PC-3 (cell line): Measurements from ENCODE around the gene TSC22D3. TPM values are rescaled to one million over a fixed set of nuclear protein-coding genes. Genes with fewer than 3 reads are reported as not detected.
"Not testable (repeated sequence)": the region's sequence is repeated elsewhere in the genome, so short reads cannot be mapped to it uniquely, and the experiment has no call there.

ENCODE experiments used
- ATAC-seq: fragments of 200-7000 bp; cut with Tn5 transposase; 2 replicates; pipeline ENCODE4 v1.9.1; 2020; ENCODE audit warnings: mild to moderate bottlenecking, moderate library complexity
- BruUV-seq: library from RNA; stranded (reverse); fragments of 400-500 nt; replicated peaks from 2 replicates; lab custom pipeline; 2021; lab: Mats Ljungman, UMichigan
- CTCF ChIA-PET: fragments of 300-600 bp; sonication (Branson Sonifier 250); formaldehyde crosslinking; loops from one replicate; lab custom pipeline; 2022; ENCODE audit warnings: antibody characterized with exemption; lab: Charles Lee
- POLR2A ChIA-PET: fragments of 300-600 bp; sonication (Branson Sonifier 250); formaldehyde crosslinking; loops from one replicate; lab custom pipeline; 2022; ENCODE audit warnings: antibody characterized with exemption; ENCODE audit not compliant: unreplicated experiment; lab: Charles Lee
- DNase-seq: peaks from one replicate; pipeline ENCODE4 v3.0.0-alpha.2; 2015
- H2AFZ ChIP-seq: fragments of 300-600 bp; sonication (generic); 2 replicates; pipeline ENCODE4 v1.6.0; 2016; ENCODE audit warnings: antibody characterized with exemption, low read length
- H3F3A ChIP-seq: fragments of 300-600 bp; sonication (generic); one replicate; pipeline ENCODE4 v1.6.0; 2017; ENCODE audit warnings: antibody characterized with exemption, low read length, control low read depth, mild to moderate bottlenecking; ENCODE audit not compliant: unreplicated experiment
- H3K27ac ChIP-seq: fragments of 300-600 bp; sonication (generic); 2 replicates; pipeline ENCODE4 v1.5.1; 2016; ENCODE audit warnings: mild to moderate bottlenecking, low read length
- H3K27me3 ChIP-seq: fragments of 300-600 bp; sonication (generic); 2 replicates; pipeline ENCODE4 v1.6.1; 2016; ENCODE audit warnings: low read length, mixed read lengths
- H3K36me3 ChIP-seq: fragments of 300-600 bp; sonication (generic); 2 replicates; pipeline ENCODE4 v1.6.1; 2016; ENCODE audit warnings: low read depth, mixed run types, low read length, mixed read lengths
- H3K4me1 ChIP-seq: fragments of 300-600 bp; sonication (generic); 2 replicates; pipeline ENCODE4 v1.5.1; 2016; ENCODE audit warnings: low read length; ENCODE audit not compliant: insufficient read depth
- H3K4me2 ChIP-seq: fragments of 300-600 bp; sonication (generic); 2 replicates; pipeline ENCODE4 v1.6.0; 2016; ENCODE audit warnings: low read length
- H3K4me3 ChIP-seq: fragments of 300-600 bp; sonication (generic); 2 replicates; pipeline ENCODE4 v1.5.1; 2016; ENCODE audit warnings: mild to moderate bottlenecking, low read length, mixed read lengths
- H3K79me2 ChIP-seq: fragments of 300-600 bp; sonication (generic); 2 replicates; pipeline ENCODE4 v1.6.1; 2017; ENCODE audit warnings: low read length, mixed read lengths
- H3K9ac ChIP-seq: fragments of 300-600 bp; sonication (generic); 2 replicates; pipeline ENCODE4 v1.6.0; 2016; ENCODE audit warnings: mild to moderate bottlenecking, low read length
- H3K9me2 ChIP-seq: fragments of 300-600 bp; sonication (generic); replicated peaks from 2 replicates; pipeline ENCODE4 v1.6.1; 2016; ENCODE audit warnings: mixed run types, low read length, mixed read lengths
- H3K9me3 ChIP-seq: fragments of 300-600 bp; sonication (generic); 2 replicates; pipeline ENCODE4 v1.6.1; 2016; ENCODE audit warnings: low read length, mixed read lengths
- H4K20me1 ChIP-seq: fragments of 300-600 bp; sonication (generic); 2 replicates; pipeline ENCODE4 v1.6.1; 2016; ENCODE audit warnings: low read length, mixed read lengths
- EZH2 ChIP-seq: fragments of 300-600 bp; sonication (generic); IDR thresholded peaks from one replicate; pipeline ENCODE4 v1.6.1; 2017; ENCODE audit warnings: antibody characterized with exemption, mild to moderate bottlenecking, low read length; ENCODE audit not compliant: unreplicated experiment
- EZH2phosphoT487 ChIP-seq: fragments of 300-600 bp; sonication (generic); IDR thresholded peaks from 2 replicates; pipeline ENCODE4 v1.6.1; 2018; ENCODE audit warnings: mild to moderate bottlenecking, antibody characterized with exemption, low read length, borderline replicate concordance
- intact Hi-C: fragments of 100-400 bp; cut with micrococcal nuclease; formaldehyde crosslinking; loops from 2 replicates; pipeline ENCODE4 v1.9.0; 2023
- total RNA-seq: library from RNA; depleted of rRNA; stranded (reverse); fragments of >200 nt; gene quantifications from 2 replicates; pipeline ENCODE4 v1.2.3, GENCODE V29; 2014
- TF ChIP-seq, protein P1 (sequence below): fragments of 300-600 bp; sonication (generic); conservative IDR thresholded peaks from 2 replicates; pipeline ENCODE4 v1.5.1; 2017; ENCODE audit warnings: antibody characterized with exemption, low read depth, mild to moderate bottlenecking, low read length

Gene TSC22D3
- total RNA-seq, 1 experiment from 2014 or later, result 17.8 TPM

DNA sequence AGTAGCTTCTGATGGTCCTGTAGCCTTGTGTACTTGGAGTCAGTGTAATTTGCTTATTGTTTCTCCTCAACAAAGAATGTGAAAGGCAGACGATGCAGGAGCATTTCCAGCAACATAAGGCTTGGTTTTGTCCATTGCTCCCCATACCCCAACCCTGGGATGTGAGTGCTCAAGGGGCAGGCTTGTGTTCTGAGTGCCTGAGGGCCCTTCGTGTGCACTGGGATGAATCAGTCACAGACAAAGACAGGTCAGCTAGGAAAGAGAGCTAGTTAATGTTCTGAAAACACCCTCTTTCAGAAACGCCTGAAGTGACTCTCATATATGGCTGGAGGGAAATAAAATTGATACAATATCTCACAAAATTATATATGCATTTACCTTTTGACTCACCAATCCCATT is 88.1 kb downstream of the TSC22D3 start:
- Histone ChIP-seq H3K27me3 (no peaks in the 10 kb centered on the region), H3K4me3 (no peak overlapping the region), H3K9me3 (no peaks in the 10 kb centered on the region), H3F3A (no peaks in the 10 kb centered on the region), H3K27ac (no peak overlapping the region), H3K36me3 (no peaks in the 10 kb centered on the region), H3K4me2 (no peak overlapping the region), H3K4me1 (peaks cover 11% of the 10 kb centered on the region), H2AFZ (no peak overlapping the region), H3K9me2 (no peaks in the 10 kb centered on the region), H3K79me2 (no peaks in the 10 kb centered on the region), H4K20me1 (no peaks in the 10 kb centered on the region), H3K9ac (no peak overlapping the region)
- BruUV-seq, result no TSS peak
- ATAC-seq (no peak), DNase-seq (no peak)
- ChIA-PET CTCF (no interaction called here), POLR2A (no interaction called here)
- intact Hi-C loops, result no loop called here
- TF ChIP-seq EZH2 (no peak), EZH2phosphoT487 (no peak)
- TF ChIP-seq, protein P1, sequence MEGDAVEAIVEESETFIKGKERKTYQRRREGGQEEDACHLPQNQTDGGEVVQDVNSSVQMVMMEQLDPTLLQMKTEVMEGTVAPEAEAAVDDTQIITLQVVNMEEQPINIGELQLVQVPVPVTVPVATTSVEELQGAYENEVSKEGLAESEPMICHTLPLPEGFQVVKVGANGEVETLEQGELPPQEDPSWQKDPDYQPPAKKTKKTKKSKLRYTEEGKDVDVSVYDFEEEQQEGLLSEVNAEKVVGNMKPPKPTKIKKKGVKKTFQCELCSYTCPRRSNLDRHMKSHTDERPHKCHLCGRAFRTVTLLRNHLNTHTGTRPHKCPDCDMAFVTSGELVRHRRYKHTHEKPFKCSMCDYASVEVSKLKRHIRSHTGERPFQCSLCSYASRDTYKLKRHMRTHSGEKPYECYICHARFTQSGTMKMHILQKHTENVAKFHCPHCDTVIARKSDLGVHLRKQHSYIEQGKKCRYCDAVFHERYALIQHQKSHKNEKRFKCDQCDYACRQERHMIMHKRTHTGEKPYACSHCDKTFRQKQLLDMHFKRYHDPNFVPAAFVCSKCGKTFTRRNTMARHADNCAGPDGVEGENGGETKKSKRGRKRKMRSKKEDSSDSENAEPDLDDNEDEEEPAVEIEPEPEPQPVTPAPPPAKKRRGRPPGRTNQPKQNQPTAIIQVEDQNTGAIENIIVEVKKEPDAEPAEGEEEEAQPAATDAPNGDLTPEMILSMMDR, result no peak

DNA sequence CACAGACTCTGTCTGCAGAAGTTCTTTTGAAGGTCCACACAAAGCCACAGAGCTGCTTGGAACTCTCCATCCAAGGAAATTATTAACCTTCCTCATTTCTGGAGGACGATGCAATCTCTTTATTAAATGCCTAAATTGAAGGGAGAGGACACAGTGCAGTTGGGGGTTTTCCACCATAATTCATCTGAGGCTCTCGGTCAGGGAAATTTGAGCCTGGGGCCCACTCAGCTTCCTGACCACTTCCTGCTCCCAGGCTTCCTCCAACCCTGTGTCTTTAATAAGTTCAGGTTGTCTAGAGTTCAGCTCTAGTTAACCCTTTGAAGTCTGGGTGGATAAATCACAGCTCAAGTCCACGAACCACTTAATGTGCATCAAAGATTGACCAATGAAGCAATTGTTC is 88.8 kb downstream of the TSC22D3 start:
- Histone ChIP-seq H3K9ac (no peak overlapping the region), H3K4me3 (no peak overlapping the region), H2AFZ (no peak overlapping the region), H3K4me1 (peaks cover 11% of the 10 kb centered on the region), H4K20me1 (no peaks in the 10 kb centered on the region), H3K27me3 (no peaks in the 10 kb centered on the region), H3K9me2 (no peaks in the 10 kb centered on the region), H3K4me2 (no peak overlapping the region), H3K27ac (no peak overlapping the region), H3K9me3 (no peaks in the 10 kb centered on the region), H3F3A (no peaks in the 10 kb centered on the region), H3K79me2 (no peaks in the 10 kb centered on the region), H3K36me3 (no peaks in the 10 kb centered on the region)
- POLR2A ChIA-PET, result no interaction called here
- CTCF ChIA-PET, result no interaction called here
- DNase-seq (no peak), ATAC-seq (no peak)
- TF ChIP-seq EZH2phosphoT487 (no peak), EZH2 (no peak)
- TF ChIP-seq, protein P1, result no peak
- intact Hi-C loops, result no loop called here
- no TSS peak for BruUV-seq

DNA sequence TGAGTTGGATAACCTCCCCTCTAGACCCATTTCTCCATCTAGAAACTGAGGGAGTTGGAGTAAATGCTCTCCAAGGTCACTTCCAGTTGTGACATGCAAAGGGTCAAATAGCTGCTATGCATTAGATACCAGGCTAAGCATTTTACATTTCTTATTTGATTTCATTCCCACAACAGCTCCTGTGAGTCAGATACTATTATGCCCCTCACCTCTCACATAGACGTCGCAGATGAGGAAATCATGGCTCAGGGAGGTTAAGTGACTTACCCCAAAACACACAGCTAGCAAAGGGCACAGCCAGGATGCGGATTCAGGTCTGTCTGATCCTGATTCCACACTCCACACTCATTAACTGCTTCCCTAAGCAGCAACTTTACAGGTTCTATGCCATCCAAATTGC is 89.6 kb downstream of the TSC22D3 start:
- H3K4me1 ChIP-seq, result peaks cover 11% of the 10 kb centered on the region
- no peaks in the 10 kb centered on the region for H3K27me3 ChIP-seq
- H2AFZ ChIP-seq, result no peak overlapping the region
- H3K4me2 ChIP-seq, result no peak overlapping the region
- no peak for DNase-seq
- ChIA-PET POLR2A (interaction anchor here (0.6 kb wide), 1 partner anchor 10 kb away, joined by 7 read pairs; no protein-coding TSS in a partner anchor), CTCF (no interaction called here)
- H3F3A ChIP-seq, result no peaks in the 10 kb centered on the region
- ATAC-seq, result no peak
- no peak overlapping the region for H3K27ac ChIP-seq
- H3K36me3 ChIP-seq, result no peaks in the 10 kb centered on the region
- no peaks in the 10 kb centered on the region for H3K9me2 ChIP-seq
- no peak overlapping the region for H3K4me3 ChIP-seq
- no peaks in the 10 kb centered on the region for H4K20me1 ChIP-seq
- H3K79me2 ChIP-seq, result no peaks in the 10 kb centered on the region
- BruUV-seq, result no TSS peak
- TF ChIP-seq, protein P1, result no peak
- TF ChIP-seq EZH2phosphoT487 (no peak), EZH2 (no peak)
- H3K9me3 ChIP-seq, result no peaks in the 10 kb centered on the region
- intact Hi-C loops, result no loop called here
- no peak overlapping the region for H3K9ac ChIP-seq

DNA sequence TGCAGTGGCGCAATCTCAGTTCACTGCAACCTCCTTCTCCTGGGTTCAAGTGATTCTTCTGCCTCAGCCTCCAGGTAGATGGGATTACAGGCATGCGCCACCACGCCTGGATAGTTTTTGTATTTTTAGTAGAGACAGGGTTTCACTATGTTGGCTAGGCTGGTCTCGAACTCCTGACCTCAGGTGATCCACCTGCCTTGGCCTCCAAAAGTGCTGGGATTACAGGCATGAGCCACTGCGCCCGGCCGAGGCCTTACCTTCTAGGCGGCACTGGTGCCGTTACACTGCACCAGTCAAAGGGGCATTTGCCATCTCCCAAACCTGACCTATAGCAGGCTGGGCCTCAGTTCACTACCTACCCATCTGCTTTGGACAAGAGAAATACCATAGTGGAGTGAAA is 90.0 kb downstream of the TSC22D3 start:
- BruUV-seq, ATAC-seq, CTCF ChIA-PET, H3K9me3 ChIP-seq, intact Hi-C loops, H2AFZ ChIP-seq, H3K27ac ChIP-seq, H3K27me3 ChIP-seq, H4K20me1 ChIP-seq, H3F3A ChIP-seq, H3K36me3 ChIP-seq, DNase-seq, H3K9me2 ChIP-seq, H3K9ac ChIP-seq, H3K79me2 ChIP-seq, H3K4me3 ChIP-seq, H3K4me2 ChIP-seq: not testable (repeated sequence)
- peaks cover 11% of the 10 kb centered on the region for H3K4me1 ChIP-seq
- POLR2A ChIA-PET, result interaction anchor here (0.6 kb wide), 1 partner anchor 9 kb away, joined by 7 read pairs; no protein-coding TSS in a partner anchor
